Bladder microvascular endothelial cell (primary cell): Measurements from ENCODE around the gene NHP2. TPM values are rescaled to one million over a fixed set of nuclear protein-coding genes. Genes with fewer than 3 reads are reported as not detected.

ENCODE experiments used
- total RNA-seq: library from RNA; depleted of rRNA; stranded (reverse); fragments of >200 nt; gene quantifications from 2 replicates; pipeline ENCODE4 v1.2.3, GENCODE V29; 2014

The NHP2 gene
- 94.8 and 110 TPM in 2 replicates for total RNA-seq

DNA sequence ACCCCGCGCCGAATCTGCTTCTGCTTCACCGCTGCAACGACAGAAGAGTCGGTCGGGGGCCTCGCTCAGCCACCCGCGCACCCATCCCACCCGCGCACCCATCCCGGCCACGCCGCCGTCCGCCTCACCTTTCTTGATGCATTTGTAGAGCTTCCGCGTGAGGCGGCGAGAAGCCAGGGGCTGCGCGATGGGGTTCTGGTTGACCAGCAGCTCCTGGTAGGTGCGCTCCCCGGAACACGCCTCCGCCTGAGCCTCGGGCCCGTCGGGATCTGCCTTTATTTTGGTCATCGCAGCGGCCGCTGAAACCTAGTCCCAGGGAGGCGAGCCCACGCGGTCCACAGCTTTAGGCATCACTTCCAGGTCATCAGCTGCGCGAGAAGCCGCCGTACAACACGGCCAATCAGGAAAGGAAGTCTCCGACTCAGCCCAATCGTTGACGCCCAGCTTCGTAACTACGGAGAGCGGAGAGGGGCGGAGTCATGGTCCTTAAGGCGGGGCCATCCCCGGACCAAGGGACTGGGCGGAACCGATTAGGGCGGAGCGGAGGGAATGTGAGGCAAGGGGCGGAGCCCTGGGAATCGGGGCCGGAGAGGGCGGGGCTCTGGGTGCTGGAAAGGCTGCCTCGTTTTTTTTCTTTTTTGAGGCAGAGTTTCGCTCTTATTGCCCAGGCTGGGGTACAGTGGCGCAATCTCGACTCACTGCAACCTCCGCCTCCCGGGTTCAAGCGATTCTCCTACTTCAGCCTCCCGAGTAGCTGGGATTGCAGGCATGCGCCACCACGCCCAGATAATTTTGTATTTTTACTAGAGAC, at the start of gene NHP2:
TSS of gene NHP2 (minus strand) at position 356 of the 811 bp plus-strand sequence. CDS start at position 288, 68 bp downstream.

DNA sequence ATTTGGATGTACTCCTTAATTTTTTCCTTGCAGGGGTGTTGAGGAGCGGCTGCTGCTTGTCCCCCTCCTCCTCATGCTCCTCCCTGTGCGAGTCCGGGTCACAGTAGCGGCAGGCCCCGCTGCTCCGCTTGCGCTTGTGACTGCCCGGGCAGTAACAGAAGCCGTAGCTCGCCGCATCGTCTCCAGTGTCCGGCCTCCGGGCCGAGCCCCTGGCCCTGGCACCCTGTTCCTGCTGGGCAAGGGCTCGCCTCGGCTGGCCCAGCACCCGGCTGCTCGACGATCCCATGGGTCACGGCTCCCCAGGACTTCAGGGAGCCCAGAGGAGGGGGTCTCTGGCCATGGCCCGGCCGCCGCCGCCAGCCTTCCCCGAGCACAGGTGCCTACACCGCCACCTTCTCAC, 33.3 kb upstream of the NHP2 start, which contains the start of gene GMCL2:
TSS of gene GMCL2 (minus strand) at position 358 of the 400 bp plus-strand sequence. CDS start at position 286, 72 bp downstream.

DNA sequence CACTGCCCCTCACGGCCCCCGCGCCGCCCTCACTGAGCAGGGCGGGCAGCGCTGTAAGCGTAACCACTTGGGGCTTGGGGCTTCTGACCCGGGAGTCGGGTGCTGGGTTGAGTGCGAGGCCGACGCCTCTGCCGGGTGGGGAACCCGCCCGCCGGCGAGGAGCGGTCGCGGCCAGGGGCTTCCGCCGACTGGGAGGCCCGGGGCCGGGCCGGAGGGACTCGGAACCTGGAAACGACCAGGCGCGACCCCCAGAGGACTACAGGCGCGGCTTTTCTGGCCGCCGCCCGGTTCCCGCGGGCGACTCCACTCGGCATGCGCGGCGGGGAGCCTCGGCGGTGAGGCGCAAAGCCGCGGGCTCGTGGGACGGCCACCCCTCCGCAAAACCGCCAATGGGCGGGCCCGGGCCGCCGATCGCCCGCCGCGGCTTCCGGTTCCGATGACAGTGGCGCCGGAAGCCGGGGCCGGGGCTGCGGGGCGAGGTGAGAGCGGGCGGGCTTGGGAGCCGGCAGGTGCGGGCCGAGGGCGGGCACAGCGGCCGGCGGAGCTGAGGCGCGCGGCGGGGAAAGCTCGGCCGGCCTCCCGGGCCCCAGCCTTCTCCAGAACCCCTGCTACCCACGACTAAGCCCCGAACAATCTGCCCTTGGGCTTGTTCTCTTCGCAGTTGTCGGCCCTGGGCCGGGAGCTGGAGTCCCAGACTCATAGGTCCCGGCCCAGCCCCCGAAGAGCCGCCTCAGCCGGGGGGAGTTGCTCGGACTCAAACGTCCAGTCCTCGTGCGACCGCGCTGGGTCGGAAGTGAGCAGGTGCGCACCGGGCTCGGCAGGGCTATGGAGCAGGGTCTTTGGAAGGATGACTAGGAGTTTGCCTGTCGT, 22.9 kb downstream of the NHP2 start, which contains the start of gene RMND5B:
TSS of gene RMND5B (plus strand) at position 439 of the 870 bp plus-strand sequence. CDS start 7,106 bp downstream, outside the sequence.

DNA sequence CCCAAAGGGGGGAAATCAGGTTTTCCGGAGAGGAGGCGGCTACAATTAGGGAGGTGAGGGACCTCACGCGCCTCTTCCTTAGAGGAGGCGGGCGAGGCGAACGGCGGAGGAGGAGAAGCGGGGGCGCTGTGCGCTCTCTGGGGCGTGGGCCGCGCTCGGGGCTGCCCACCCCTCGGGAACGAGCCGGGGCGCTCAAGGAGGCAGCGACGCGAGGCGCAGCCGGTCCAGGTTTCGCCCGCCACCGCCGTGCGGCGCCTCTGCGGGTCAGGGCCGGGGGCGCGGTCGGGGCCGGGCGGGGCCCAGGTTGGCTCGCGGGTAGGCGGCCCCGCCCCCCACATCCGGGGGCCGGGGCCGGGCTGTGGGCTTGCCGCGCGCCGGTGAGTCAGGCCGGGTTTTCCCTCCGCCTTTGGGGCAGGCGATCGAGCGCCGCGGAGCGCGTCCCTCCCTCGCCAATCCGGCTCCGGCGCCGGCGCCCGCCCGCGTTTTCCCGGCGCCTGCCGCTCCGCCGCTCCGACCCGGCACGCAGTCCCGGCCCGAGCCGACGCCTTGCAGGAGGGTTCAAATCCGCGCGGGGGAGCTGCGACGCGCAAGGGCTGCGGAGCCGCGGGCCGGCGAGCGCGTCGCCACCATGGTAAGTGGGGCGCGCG, 40.4 kb downstream of the NHP2 start, which contains the start of gene N4BP3:
TSS of gene N4BP3 (plus strand) at position 392 of the 647 bp plus-strand sequence. CDS start 6,052 bp downstream, outside the sequence.

Other genes with a start within 250 kb of the NHP2 start
- not detected in 2 replicates for gene PROP1, start 157.6 kb downstream of the NHP2 start, total RNA-seq
- 32.2 and 35.4 TPM in 2 replicates for gene N4BP3, start 40.4 kb downstream of the NHP2 start, total RNA-seq
- gene RMND5B, start 22.9 kb downstream of the NHP2 start, total RNA-seq, result 26.1 and 47.1 TPM in 2 replicates
- not detected in 2 replicates for gene GMCL2, start 33.5 kb upstream of the NHP2 start, total RNA-seq
- gene HNRNPAB, start 50.6 kb upstream of the NHP2 start, total RNA-seq, result 51.0 and 57.4 TPM in 2 replicates
- gene PHYKPL, start 78.9 kb upstream of the NHP2 start, total RNA-seq, result 25.3 and 52.9 TPM in 2 replicates